GM19455 (cell line): ENCODE data around the gene CHRNB2.

ENCODE experiments used
- ATAC-seq: cut with Tn5 transposase; IDR thresholded peaks from one replicate; pipeline ENCODE4 v1.9.1; 2021; ENCODE audit not compliant: unreplicated experiment

Gene CHRNB2

DNA sequence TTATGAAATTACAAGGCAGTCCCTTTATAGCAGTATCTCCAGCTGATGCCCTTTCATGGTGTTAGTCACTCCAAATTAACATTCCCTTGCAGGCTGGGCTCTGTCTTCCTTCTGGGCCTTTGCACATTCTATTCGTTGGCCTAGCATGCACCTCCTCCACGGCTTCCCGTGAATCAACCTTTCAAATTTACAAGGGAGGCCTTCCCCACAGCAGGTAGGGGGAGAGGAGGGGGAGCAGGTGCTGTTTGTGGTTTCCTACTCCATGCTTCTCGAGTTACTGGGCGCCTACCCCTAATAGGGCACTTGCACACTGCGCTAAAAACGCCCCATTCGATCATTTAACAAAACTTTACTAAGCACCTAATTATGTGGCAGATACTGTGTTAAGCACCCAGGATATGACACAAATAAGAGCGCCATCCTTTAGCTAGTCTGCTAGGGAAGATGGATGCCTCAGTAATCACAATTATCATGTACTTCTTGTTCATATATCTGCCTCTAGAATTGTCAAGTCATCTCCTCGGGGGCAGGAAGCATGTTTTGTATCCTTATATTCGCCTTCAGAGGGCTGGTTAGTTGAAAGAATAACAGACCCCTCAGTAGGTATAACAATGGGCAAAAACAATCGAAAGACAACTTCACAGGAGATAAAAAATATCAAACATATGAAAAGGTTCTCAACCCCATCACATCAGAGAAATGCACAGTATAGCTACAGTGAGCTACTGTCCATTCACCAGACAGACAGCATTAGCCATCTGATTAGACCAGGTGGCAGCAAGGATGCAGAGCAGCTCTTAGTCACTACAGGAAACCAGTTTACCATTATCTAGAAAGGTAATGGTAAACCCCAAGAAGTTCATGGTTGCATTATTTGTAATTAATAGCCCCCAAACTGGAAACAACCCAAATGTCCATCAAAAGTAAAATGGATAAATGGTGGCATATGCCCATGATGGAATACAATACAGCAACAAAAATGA, 42.1 kb downstream of the CHRNB2 start:
- no peak for ATAC-seq

DNA sequence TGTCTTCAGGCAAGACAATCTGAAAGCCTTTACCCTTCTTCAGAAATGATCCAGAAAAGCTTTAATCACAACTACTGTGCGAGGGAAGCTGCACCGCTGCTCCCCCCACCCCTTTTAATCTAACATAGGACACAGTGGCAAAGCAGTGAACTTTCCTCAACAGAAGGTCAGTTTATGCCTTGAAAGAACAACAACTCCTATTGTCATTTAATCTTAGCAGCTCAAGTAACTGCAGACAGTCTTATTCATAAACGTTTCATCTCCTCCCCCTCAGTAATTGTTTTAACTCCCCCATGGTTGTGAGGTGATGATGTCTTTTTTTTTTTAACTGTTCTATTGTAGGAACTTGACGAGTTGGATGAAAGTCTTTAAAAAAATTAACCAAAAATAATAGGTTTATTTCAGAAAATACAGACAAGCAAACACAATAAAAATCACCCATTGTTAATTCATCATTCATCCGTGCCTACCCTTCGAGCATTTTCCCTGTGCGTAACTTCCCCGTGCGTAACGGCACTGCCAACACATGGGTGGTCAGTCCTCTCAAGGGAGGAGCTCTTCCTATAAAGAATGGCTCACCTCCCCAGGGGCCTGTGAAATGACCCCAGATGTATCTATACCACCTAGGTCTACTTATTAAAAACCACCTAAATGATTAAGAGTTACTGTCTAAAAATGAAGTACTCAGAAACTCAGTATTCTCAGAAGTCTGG, 43.7 kb downstream of the CHRNB2 start:
- no peak for ATAC-seq

DNA sequence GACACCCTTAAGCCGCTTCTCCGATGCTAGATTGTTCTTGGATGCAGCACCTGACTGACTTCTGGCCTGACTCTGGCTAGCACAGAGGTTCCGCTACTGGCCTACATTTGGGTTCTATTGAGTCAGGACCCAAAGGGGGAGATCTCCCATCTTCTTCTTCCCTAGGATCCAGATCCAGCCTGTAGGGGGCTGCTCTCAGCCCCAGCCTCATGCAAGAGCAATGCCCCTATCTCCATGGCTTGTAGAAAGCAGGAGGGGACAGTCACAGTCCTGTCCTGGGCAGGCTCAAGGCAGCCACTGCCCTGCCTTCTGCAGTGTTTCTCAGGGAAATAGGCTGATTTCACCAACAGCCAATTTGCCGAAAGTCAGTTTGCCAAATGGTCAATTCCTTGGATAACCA, 46.7 kb downstream of the CHRNB2 start:
- ATAC-seq, result no peak

DNA sequence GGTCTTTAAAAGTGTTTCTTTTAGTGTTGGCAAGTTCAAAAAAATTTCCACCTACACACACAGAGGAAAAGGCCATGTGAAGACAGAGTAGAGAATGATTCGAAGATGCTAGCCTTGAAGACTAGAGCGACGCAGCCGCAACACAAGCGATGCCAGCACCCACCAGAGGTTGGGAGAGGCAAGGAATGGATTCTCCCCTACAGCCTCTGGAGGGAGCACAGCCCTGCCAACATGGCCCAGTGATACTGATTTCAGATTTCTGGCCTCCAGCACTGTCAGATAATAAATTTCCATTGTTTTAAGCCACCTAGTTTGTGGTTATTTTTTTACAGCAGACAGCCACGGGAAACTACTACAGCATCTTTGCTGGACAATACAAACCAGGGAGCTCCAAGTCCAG, 47.3 kb downstream of the CHRNB2 start:
- no peak for ATAC-seq

DNA sequence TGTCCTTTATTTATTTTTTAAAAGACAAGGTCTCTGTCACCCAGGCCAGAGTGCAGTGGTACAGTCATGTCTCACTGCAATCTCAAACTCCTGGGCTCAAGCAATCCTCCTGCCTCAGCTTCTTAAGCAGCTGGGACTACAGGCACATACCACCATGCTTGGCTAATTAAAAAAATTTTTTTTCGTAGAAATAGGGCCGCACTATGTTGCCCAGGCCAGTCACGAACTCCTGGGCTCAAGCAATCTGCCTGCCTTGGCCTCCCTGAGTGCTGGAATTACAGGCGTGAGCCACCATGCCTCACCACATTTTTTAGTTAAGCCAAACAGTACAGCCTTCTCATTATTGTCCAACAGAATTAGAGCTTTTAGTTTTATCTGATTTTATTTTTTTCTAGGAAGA, 47.8 kb downstream of the CHRNB2 start:
- no peak for ATAC-seq

DNA sequence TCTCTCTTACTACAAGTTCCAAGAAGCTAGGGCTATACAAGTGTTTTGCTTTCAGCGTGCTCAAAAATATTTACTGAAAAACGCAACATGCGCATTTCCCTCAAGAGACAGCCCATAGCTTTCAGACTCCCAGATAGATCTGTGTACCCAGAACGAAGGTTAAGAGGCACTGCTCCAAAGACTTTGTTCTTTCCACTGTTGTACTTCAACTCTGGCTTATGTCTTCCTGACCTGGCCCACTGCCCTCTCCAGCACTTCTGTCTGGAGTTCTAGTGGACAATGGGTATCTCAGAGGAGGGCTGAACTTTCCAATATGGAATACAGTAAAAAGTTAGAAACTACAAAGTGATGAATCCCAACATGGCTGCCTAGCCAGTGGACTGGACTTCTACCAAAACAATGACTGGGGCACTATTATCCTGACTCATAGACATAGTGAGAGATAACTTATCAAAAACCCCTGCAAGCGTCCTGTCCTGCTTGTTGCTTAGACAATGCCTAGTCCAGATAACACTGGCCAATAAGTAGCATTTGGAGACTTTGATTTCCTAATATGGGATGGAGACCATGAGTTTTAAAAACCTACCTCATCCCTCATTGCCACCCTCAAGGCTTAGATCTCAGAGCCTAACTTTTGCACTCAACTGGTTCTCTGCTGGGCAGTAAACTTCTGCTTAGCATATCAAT, 49.2 kb downstream of the CHRNB2 start:
- no peak for ATAC-seq

DNA sequence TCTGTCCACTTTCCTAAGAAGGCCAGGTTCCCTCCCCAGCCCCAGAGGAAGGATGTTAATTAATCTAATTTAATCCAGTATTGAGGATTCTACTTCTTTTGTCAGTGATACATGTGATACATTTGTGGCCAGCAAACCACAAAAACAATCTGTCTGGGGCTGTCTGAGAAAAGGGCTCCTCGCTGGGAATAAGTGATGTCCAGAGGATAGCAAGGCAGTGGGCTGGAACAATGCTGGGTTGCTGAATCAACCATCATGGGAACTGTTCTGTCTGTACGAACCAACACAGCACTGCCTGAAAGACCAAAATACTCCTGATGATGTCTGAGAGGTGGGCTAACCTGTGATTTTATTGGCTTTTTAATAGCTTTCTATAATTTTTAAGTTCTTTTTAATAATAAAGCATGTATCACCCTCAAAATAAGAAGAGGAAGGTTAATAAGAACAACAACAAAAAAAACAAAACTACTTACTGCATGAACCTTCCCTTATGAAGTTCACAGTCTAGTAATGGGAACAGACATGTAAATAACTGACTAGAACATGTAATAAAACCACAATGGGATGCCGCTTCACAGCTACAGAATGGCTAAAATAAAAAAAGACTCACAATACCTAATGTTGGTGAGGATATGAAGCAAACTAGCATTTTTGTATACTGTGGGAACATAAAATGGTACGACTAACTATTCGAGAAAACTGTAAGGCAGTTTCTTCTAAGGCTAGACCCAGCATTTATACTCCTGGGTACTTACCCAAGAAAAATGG, 51.8 kb downstream of the CHRNB2 start:
- no peak for ATAC-seq

DNA sequence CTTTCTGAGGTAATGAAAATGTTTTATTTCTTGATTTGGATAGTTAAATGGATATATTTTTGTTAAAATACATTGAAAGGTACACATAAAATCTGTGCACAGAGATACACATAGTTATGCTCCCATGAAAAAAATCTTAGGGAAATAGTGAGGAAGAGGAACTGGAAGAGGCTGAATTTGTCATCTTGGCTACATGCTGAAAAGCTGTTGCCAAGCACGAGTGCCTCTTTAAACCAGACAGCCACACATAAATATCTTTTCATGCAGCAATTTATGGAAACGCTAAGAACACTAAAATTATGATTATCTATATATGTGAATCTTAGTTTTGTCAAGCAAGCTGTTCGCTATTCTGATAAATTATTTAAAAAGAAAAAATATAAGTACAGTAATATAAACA, 53.2 kb downstream of the CHRNB2 start:
- no peak for ATAC-seq

DNA sequence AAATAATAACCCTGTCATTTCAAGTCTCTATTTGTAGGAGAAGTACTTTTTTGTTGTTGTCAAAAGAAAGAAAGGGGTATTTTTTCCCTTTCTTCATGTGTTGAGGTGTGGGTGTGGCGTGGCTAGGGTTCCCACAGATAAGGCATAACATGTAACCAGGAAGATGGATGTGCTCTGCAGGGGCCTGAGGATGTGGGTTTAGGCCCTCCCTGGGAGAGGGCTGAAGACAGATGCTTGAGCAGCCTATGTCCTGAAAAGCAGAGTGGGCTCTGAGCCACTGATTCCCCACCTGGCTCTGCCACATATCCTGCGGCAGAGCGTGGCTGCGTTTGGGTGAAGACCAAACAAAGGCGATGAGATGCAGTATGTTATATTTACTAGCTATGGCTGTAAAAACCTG, 54.3 kb downstream of the CHRNB2 start:
- ATAC-seq, result no peak

DNA sequence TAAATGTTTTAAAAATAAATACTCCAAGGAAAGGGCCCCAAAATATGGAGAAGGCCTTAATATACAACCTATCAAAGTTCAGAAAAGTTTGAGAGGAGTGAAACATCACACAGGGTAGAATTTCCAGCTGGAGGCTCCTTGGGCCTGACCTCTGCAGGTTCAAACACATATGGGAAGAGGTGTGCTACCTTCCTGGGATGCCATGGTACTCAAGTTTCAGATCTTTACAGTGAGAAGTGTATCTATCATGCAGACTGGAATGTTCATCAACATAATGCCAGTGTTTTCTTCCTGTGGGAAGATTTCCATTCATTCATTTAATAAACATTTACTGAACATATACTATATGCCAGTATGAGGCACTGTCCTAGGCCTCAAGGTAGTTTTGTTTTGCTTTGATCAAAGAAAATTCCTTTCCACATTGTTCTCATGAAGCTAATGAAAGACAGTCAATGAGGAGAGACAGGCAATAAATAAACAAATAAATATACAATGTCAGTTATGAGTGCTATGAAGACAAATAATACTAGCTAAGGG, 55.0 kb downstream of the CHRNB2 start:
- no peak for ATAC-seq

DNA sequence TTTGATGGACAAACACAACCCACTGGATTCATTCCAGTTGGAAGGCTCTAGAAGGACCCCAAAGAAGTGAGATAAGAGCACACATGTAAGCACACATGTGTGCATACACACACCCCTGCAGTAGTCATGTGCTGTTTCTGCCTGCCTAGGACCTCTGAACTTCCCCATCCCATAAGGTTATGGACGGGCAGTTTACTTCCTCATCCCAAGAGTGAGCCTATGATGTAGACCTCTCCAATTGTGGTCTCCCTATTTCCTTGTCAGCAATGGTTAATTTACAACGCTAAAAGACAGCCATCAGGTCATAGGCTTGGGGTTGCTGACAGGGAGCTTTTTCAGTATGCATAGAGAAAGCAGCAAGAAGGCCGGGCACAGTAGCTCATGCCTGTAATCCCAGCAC, 55.8 kb downstream of the CHRNB2 start:
- no peak for ATAC-seq

DNA sequence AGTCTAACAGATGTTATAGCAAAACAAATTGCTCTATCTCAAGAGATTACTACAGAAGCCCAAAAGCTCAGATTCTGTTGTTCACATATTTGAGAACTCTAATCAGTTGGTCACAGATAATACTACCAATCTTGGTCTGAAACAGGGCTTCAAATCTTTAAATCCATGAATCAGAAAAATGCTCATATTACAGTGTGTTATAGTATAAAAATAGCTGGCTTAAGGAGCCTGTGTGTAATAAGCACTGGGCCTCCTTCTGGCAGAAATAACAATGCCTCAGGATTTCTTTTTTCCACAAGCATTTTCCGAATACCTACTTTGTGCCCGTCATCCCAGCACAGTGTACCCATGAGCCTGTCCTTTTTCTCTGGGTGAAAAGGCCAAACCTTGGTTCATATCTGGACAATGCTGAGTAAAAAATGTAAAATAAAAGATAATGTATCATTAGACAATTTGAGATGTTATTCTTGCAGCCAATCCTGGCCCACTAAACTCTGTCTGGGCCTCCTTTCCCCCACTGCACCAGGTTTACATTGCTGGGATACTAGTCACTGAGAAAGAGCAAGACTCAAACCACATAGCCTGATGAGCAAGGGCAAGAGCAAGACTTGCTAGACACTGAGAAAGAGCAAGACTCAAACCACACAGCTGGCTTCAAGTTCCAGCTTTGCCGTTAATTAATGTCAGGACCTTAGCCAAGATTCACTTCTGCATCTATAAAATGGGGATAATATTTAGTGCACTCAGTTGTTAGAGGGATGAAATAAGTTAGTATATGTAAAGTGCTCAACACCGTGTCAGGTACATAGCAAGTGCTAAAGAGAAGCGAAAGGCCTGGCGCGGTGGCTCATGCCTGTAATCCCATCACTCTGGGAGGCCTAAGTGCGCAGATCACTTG, 57.4 kb downstream of the CHRNB2 start:
- ATAC-seq, result no peak

DNA sequence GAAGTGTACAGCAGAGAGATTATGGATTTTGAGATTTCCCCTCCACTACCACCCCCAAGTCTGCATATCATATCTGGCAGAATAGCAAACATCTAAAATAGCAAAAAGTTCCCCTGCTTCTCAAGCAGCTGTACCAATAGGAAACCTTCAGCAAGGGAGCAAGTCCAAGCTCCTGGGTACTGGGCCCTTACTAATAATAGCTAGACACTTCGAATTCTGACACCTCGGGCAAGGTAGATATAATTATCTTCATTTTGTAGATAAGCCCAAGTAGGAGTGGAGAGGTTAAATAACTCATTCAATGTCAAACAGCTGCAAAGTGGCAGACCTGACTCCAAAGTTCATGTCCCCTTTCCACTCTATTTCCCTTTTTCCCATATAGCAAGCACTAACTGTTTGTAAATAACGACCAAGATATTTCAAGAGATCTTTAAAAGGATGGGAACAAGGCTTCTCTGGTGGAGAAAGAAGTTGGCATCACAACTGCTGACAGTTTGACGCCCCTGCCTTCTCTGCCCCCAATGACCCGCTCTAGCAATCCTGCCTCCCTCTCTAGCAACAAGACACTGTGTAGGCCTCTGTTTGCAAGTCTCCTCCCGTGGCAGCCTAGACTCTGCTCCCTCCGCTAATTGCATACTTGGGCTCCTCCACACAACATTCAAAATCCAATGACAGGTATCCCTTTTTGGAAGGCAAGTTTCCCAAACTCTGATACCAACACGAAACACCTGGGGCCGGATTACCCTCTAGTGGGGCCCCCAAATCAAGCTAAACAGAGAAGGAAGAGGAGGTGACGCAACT, 59.1 kb downstream of the CHRNB2 start:
- ATAC-seq, result peak; percentile 40

DNA sequence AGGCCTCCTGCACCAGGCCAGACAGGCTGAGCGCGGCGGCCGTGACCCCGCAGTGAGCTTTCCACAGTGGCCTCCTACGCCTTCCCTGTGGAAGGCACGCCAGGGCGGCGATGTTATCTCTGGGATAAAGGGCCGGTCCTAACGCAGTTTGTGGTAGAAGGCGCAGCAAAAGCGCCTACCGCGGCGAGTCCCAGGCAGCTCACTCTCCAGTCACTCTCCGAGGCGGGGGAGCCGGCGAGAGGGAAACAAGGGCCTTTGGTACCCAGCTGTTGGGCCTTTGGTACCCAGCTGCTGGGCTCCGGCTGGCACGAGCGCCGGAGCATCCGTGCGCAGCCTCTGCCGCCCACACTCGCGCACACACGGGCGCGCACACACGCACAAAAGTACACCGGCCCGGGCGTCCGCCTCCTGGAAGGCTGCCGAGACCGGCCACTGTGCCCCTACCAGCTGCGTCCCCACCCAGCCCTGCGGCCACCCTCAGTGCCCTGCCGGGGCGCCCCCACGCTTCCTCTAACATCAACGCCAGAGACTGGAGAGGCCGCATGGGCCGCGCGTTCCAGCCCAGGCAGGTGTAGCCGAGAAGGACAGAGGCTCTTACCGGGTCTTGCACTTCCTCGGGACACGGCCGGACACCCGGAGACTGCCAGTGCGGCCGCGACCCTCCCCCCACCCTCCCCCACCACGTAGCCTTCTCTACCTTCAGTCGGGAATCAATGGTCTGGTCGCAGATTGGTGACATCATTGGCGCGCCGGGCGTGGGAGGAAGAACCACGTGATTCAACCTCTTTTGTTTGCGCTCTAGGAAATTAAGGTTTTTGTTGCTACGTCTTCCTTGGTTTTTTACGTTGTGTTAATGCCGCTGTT, 59.9 kb downstream of the CHRNB2 start:
- ATAC-seq, result peak; percentile 53

DNA sequence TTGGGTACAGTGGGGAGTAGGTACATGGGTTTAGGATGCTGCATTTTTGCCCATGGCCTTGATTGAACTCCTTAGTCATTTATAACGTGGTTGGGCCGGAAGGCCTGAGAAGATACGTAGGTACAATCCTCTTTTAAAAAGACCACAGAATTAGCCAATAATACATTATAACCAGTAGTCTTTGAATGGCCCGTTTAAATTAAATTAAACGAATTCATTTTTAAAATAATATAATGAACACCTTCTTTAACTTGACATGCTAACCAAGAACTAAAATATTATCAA, 60.5 kb downstream of the CHRNB2 start:
- no peak for ATAC-seq

DNA sequence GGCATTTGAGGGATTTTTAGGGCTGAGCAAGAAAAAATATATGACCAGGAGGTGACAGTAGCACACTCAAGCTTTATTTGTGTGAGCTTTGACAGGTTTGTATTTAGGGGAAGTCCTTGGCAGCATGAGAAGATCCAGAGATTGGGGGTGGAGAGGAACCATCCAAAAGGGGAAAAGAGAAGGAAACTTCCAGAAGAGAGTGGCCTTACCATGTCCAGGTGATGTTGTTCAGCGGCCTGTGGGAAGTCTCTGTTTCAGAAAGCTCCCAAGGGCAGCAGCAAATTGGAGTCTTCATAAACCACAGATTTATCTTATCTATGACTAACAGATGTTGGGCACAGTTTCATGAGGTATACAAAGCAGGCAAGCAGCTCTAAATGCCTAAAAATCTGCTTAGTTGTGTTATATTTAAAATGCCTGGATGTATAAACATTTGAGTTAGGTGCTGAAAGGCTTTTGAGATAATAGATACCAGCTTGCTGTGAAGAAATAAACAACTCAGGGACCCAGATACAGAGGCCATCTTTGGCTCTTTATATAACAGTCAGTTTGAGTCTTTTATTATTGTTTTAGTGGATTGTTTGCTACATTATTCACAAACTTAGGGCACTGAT, 61.6 kb downstream of the CHRNB2 start:
- no peak for ATAC-seq
